ENCODE measurements around the gene PHACTR2. TPM values are rescaled to one million over a fixed set of nuclear protein-coding genes. Genes with fewer than 3 reads are reported as not detected.
A peak's percentile ranks its signal among the peaks of the same experiment; 100 is the strongest.

Gene PHACTR2
- total RNA-seq, 1 experiment from 2014 or later, result 20.7 TPM

DNA sequence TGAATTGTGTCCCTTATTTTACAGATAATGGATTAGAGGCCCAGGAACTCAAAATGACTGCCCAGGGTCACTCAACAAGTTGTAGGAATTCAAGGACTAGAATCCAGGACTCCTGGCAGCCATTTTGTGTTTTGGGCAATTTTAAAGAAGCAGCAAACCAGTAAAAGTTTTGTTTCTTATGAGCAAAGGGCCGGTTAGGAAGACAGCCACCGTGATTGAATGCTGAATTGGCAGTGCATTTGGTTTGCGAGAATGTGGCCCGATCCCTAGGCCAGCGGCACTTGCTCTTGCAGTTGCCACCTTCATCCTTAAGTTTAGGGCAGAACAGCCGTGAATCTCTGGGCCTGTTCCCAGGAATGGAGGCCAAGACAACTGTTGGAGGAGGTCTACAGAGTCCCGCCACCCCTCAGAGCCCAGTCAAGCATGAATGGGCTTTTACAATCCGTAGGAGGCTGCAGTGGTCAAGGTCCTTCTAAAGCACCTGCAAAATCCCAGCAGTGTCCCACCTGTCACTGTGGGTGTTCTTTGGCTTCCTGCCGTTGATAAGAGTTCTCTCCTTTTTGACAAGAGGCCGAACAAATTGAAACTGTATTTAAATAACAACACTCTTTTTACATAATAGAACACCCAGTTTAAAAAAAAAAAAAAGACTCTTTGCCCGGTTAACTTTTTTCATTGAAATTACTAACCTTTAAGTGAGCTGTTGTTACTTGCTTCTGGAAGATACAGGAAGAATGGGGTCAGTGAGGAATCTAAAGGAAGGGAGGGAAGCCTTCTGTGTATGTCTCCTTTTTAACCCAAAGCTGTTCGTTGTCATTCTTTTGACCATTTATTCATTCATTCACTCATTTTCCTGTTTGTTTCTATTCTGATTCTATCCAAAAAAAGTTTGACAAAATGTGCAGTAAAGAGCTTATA lies 68.7 kb downstream of the PHACTR2 start:
- CTCF ChIA-PET, result interaction anchor here (0.7 kb wide), 1 partner anchor 1074 kb away, joined by 3 read pairs; no protein-coding TSS in a partner anchor

DNA sequence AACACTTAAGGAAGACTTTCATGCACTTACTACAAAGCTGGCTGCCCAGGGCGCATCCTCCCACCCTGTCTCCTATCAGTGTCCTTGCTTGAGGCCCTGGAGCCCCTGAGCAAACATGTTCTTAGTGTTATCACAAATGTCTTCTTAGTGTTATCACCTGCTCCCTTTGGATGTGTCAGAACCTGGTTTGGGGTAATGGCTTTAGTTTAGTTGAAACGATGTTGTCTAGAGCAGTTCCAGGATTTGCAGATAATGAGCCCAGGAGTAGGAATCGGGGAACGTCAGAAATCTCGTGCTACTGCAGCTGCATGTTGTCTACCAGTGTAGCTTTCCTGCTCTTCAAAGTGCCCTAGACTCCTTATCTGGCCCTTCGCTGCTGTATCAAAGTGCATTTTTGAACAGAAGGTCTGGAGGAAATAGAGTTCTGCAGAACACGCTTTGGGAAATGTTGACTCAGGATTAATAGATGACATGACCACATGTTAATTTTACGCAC lies 69.6 kb downstream of the PHACTR2 start:
- no peak for DNase-seq
- Mint-ChIP-seq H3K27ac (ENCODE audit: unreplicated experiment) (no peak overlapping the region), H3K36me3 (ENCODE audit: insufficient read depth, unreplicated experiment) (no peaks in the 10 kb centered on the region), H3K4me1 (ENCODE audit: low read depth, unreplicated experiment) (peaks cover 34% of the 10 kb centered on the region), H3K4me3 (ENCODE audit: low read depth, unreplicated experiment) (no peak overlapping the region), H3K9me3 (ENCODE audit: low read depth, unreplicated experiment) (no peaks in the 10 kb centered on the region), H3K27me3 (ENCODE audit: unreplicated experiment) (no peaks in the 10 kb centered on the region)
- CTCF ChIA-PET, result no interaction called here
- TF ChIP-seq, protein P1, sequence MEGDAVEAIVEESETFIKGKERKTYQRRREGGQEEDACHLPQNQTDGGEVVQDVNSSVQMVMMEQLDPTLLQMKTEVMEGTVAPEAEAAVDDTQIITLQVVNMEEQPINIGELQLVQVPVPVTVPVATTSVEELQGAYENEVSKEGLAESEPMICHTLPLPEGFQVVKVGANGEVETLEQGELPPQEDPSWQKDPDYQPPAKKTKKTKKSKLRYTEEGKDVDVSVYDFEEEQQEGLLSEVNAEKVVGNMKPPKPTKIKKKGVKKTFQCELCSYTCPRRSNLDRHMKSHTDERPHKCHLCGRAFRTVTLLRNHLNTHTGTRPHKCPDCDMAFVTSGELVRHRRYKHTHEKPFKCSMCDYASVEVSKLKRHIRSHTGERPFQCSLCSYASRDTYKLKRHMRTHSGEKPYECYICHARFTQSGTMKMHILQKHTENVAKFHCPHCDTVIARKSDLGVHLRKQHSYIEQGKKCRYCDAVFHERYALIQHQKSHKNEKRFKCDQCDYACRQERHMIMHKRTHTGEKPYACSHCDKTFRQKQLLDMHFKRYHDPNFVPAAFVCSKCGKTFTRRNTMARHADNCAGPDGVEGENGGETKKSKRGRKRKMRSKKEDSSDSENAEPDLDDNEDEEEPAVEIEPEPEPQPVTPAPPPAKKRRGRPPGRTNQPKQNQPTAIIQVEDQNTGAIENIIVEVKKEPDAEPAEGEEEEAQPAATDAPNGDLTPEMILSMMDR (IDR thresholded peaks at IDR 0.05; ENCODE audit: unreplicated experiment), result no peak
- BruUV-seq (replicated peaks), result no TSS peak
- intact Hi-C loops (cut with micrococcal nuclease; ENCODE audit: unreplicated experiment), result loop anchor here (5.0 kb wide), 1 partner anchor 70 kb away; the partner anchor contains the start of gene PHACTR2

More for the DNA sequence above, 68.7 kb downstream of the PHACTR2 start:
- Mint-ChIP-seq H3K4me1 (ENCODE audit: low read depth, unreplicated experiment) (peaks cover 34% of the 10 kb centered on the region), H3K4me3 (ENCODE audit: low read depth, unreplicated experiment) (peak overlapping the region; percentile 60), H3K9me3 (ENCODE audit: low read depth, unreplicated experiment) (no peaks in the 10 kb centered on the region), H3K27me3 (ENCODE audit: unreplicated experiment) (no peaks in the 10 kb centered on the region), H3K27ac (ENCODE audit: unreplicated experiment) (no peak overlapping the region), H3K36me3 (ENCODE audit: insufficient read depth, unreplicated experiment) (no peaks in the 10 kb centered on the region)
- intact Hi-C loops (cut with micrococcal nuclease; ENCODE audit: unreplicated experiment), result loop anchor here (5.0 kb wide), 1 partner anchor 69 kb away; the partner anchor contains the start of gene PHACTR2
- DNase-seq, result no peak
- no TSS peak for BruUV-seq (replicated peaks)
- TF ChIP-seq, protein P1 (IDR thresholded peaks at IDR 0.05; ENCODE audit: unreplicated experiment), result no peak

DNA sequence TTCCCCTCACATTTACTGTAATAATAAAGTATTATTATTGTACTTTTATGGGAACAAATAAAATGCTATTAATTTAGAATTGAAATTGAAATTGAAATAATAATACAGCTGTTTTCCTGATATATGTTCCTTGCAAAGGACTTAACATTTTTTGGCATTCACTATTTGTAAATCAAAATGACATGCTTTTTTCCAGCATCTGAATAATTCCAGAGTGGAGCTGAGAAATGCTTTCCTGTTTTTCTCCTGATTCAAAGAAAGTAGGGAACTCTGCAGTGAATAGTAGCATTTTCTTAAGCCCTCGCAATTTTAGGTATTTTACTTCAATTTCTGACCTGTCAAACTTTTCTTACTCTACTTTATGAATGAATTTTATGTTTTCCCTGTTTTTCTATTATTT lies 72.1 kb downstream of the PHACTR2 start:
- Mint-ChIP-seq H3K9me3 (ENCODE audit: low read depth, unreplicated experiment) (no peaks in the 10 kb centered on the region), H3K4me3 (ENCODE audit: low read depth, unreplicated experiment) (no peak overlapping the region), H3K36me3 (ENCODE audit: insufficient read depth, unreplicated experiment) (no peaks in the 10 kb centered on the region), H3K4me1 (ENCODE audit: low read depth, unreplicated experiment) (peaks cover 12% of the 10 kb centered on the region), H3K27ac (ENCODE audit: unreplicated experiment) (no peak overlapping the region), H3K27me3 (ENCODE audit: unreplicated experiment) (no peaks in the 10 kb centered on the region)
- DNase-seq, result no peak
- intact Hi-C loops (cut with micrococcal nuclease; ENCODE audit: unreplicated experiment), result loop anchor here (5.0 kb wide), 1 partner anchor 73 kb away; the partner anchor contains the start of gene PHACTR2
- no TSS peak for BruUV-seq (replicated peaks)
- TF ChIP-seq, protein P1 (IDR thresholded peaks at IDR 0.05; ENCODE audit: unreplicated experiment), result no peak
- CTCF ChIA-PET, result no interaction called here

DNA sequence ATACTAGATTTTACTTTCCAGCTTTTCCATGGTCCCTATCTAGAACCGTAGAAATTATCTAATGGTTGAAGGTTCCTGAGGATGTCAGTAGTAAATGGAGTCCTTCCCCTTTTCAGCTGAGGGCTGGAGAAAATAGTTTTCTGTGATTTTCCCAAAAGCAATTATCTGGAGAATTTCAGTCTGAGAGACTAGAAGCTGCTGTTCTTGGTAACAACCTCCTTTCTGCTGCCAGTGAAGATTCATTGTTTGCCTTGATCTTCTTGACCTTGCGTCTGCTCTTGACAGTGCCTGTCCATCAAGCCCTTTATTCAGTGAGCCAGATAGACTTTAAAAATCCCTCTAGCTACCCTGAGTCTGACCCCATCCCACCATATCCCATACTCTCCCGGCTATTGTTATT lies 73.1 kb downstream of the PHACTR2 start:
- Mint-ChIP-seq H3K27me3 (ENCODE audit: unreplicated experiment) (no peaks in the 10 kb centered on the region), H3K36me3 (ENCODE audit: insufficient read depth, unreplicated experiment) (no peaks in the 10 kb centered on the region), H3K4me1 (ENCODE audit: low read depth, unreplicated experiment) (peaks cover 2% of the 10 kb centered on the region), H3K4me3 (ENCODE audit: low read depth, unreplicated experiment) (no peak overlapping the region), H3K27ac (ENCODE audit: unreplicated experiment) (no peak overlapping the region), H3K9me3 (ENCODE audit: low read depth, unreplicated experiment) (no peaks in the 10 kb centered on the region)
- CTCF ChIA-PET, result no interaction called here
- no TSS peak for BruUV-seq (replicated peaks)
- intact Hi-C loops (cut with micrococcal nuclease; ENCODE audit: unreplicated experiment), result no loop called here
- TF ChIP-seq, protein P1 (IDR thresholded peaks at IDR 0.05; ENCODE audit: unreplicated experiment), result no peak
- no peak for DNase-seq

Data from Calu3 (cell line).